GM23338 (cell line): ENCODE results near the gene HDAC5. TPM values are rescaled to one million over a fixed set of nuclear protein-coding genes. Genes with fewer than 3 reads are reported as not detected.

Experiments used
- ATAC-seq: fragments of 200-7000 bp; cut with Tn5 transposase; 3 replicates; pipeline ENCODE4 v1.9.1; 2020
- DNase-seq: peaks from one replicate; pipeline ENCODE4 v3.0.0-alpha.2; 2015; ENCODE audit warnings: low spot score
- H2AFZ ChIP-seq: fragments of 200-600 bp; sonication (generic); 2 replicates; pipeline ENCODE4 v1.8.0; 2016; ENCODE audit warnings: antibody characterized with exemption, mild to moderate bottlenecking, moderate library complexity
- H3F3A ChIP-seq: fragments of 200-600 bp; sonication (generic); replicated peaks from 2 replicates; pipeline ENCODE4 v1.8.0; 2017; ENCODE audit warnings: antibody characterized with exemption, mixed run types, low read depth
- H3K27ac ChIP-seq: fragments of 200-600 bp; sonication (generic); 2 replicates; pipeline ENCODE4 v1.6.1; 2016; ENCODE audit warnings: low read depth
- H3K27me3 ChIP-seq: fragments of 200-600 bp; sonication (generic); 2 replicates; pipeline ENCODE4 v1.8.0; 2016; ENCODE audit warnings: mild to moderate bottlenecking, mixed run types, moderate library complexity; ENCODE audit not compliant: insufficient read depth
- H3K36me3 ChIP-seq: fragments of 200-600 bp; sonication (generic); 2 replicates; pipeline ENCODE4 v1.8.0; 2016; ENCODE audit warnings: mild to moderate bottlenecking; ENCODE audit not compliant: insufficient read depth
- H3K4me1 ChIP-seq: fragments of 200-600 bp; sonication (generic); 2 replicates; pipeline ENCODE4 v1.8.0; 2016; ENCODE audit warnings: mild to moderate bottlenecking, moderate library complexity; ENCODE audit not compliant: insufficient read depth
- H3K4me2 ChIP-seq: fragments of 200-600 bp; sonication (generic); 2 replicates; pipeline ENCODE4 v1.7.1; 2017; ENCODE audit warnings: mixed run types
- H3K4me3 ChIP-seq: fragments of 200-600 bp; sonication (generic); 2 replicates; pipeline ENCODE4 v1.6.1; 2016; ENCODE audit warnings: mixed run types
- H3K79me2 ChIP-seq: fragments of 200-600 bp; sonication (generic); replicated peaks from 2 replicates; pipeline ENCODE4 v1.8.0; 2017; ENCODE audit warnings: mild to moderate bottlenecking; ENCODE audit not compliant: insufficient read depth
- H3K9me2 ChIP-seq: fragments of 200-600 bp; sonication (generic); 2 replicates; pipeline ENCODE4 v1.8.0; 2017; ENCODE audit not compliant: insufficient read depth
- H4K20me1 ChIP-seq: fragments of 200-600 bp; sonication (generic); replicated peaks from 2 replicates; pipeline ENCODE4 v1.8.0; 2017; ENCODE audit warnings: mild to moderate bottlenecking; ENCODE audit not compliant: insufficient read depth
- H3K27ac Mint-ChIP-seq: 2 replicates; pipeline ENCODE4 v1.8.0; 2020; ENCODE audit warnings: inconsistent platforms, mild to moderate bottlenecking, moderate library complexity, mixed read lengths
- H3K27me3 Mint-ChIP-seq: 3 replicates; pipeline ENCODE4 v1.8.0; 2022; ENCODE audit warnings: low read depth, mild to moderate bottlenecking, moderate library complexity, mixed read lengths, inconsistent platforms; ENCODE audit not compliant: insufficient read depth, poor library complexity
- H3K36me3 Mint-ChIP-seq: 3 replicates; pipeline ENCODE4 v1.8.0; 2021; ENCODE audit warnings: low read depth, mild to moderate bottlenecking, inconsistent platforms, moderate library complexity, mixed read lengths
- H3K4me1 Mint-ChIP-seq: 3 replicates; pipeline ENCODE4 v1.8.0; 2020; ENCODE audit warnings: mild to moderate bottlenecking, inconsistent platforms, mixed read lengths
- H3K4me3 Mint-ChIP-seq: 3 replicates; pipeline ENCODE4 v1.8.0; 2021; ENCODE audit warnings: moderate library complexity, mild to moderate bottlenecking, inconsistent platforms, mixed read lengths
- H3K9me3 Mint-ChIP-seq: 3 replicates; pipeline ENCODE4 v1.8.0; 2020; ENCODE audit warnings: moderate library complexity, mild to moderate bottlenecking, inconsistent platforms, mixed read lengths
- CTCF ChIP-seq, 2 experiments: fragments of 200-600 bp in 1 of 2; sonication (generic) in 1 of 2; conservative IDR thresholded peaks; 2 replicates each; pipeline versions ENCODE4 v1.5.1 to v1.6.1; 2016 to 2017; ENCODE audit warnings: antibody characterized with exemption in 2 of 2, low read depth in 2 of 2, mild to moderate bottlenecking in 2 of 2, moderate library complexity in 1 of 2
- ETS1 ChIP-seq: IDR thresholded peaks from 2 replicates; pipeline ENCODE4 v1.6.1; 2016; ENCODE audit warnings: antibody characterized with exemption
- EZH2phosphoT487 ChIP-seq: fragments of 200-600 bp; sonication (generic); IDR thresholded peaks from one replicate; pipeline ENCODE4 v1.8.1; 2018; ENCODE audit warnings: antibody characterized with exemption; ENCODE audit not compliant: unreplicated experiment
- JUNB ChIP-seq: IDR thresholded peaks from one replicate; pipeline ENCODE4 v1.6.1; 2016; ENCODE audit warnings: antibody characterized with exemption; ENCODE audit not compliant: unreplicated experiment
- NANOG ChIP-seq: IDR thresholded peaks from 2 replicates; pipeline ENCODE4 v1.6.1; 2016; ENCODE audit warnings: antibody characterized with exemption, borderline replicate concordance
- ZNF114 ChIP-seq: fragments of 250-450 bp; sonication (Bioruptor Pico); IDR thresholded peaks from 2 replicates; pipeline ENCODE4 v1.5.0; 2020; ENCODE audit warnings: mild to moderate bottlenecking, moderate library complexity
- ZNF462 ChIP-seq: fragments of 250-450 bp; sonication (Bioruptor Pico); IDR thresholded peaks from 2 replicates; pipeline ENCODE4 v1.5.0; 2020; ENCODE audit warnings: mild to moderate bottlenecking, moderate library complexity
- polyA plus RNA-seq: library from polyadenylated mRNA; unstranded; fragments of >200 nt; fragmentation: Nextera tagmentation; extraction: Ambion mirVana; gene quantifications from 2 replicates; pipeline ENCODE4 v1.2.1, GENCODE V29; 2016
- total RNA-seq: library from RNA; depleted of rRNA; stranded (reverse); fragments of >200 nt; shearing (Covaris generic); gene quantifications from 2 replicates; pipeline ENCODE4 v1.2.3, GENCODE V29; 2014

Gene HDAC5
- total and polyA plus RNA-seq, 2 experiments from 2014 or later: 16.9 to 71.1 TPM

GRCh38 chr17:44115585-44116415, 7.6 kb downstream of the HDAC5 start:
- Histone ChIP-seq H3K79me2 (peaks cover 27% of the 10 kb centered on the region), H2AFZ (no peak overlapping the region), H3K4me1 (peaks cover 32% of the 10 kb centered on the region), H3K4me3 (no peak overlapping the region), H3K36me3 (no peaks in the 10 kb centered on the region), H3K4me2 (no peak overlapping the region), H3F3A (peaks cover 17% of the 10 kb centered on the region; the same call in 1 of the 2 replicates), H3K27me3 (no peaks in the 10 kb centered on the region), H4K20me1 (peaks cover 20% of the 10 kb centered on the region), H3K27ac (no peak overlapping the region), H3K9me2 (no peaks in the 10 kb centered on the region)
- peak; percentile 12 for ATAC-seq
- Mint-ChIP-seq H3K27me3 (peaks cover 7% of the 10 kb centered on the region), H3K9me3 (no peaks in the 10 kb centered on the region), H3K27ac (peak overlapping the region; percentile 23; the same call in 1 of the 2 replicates), H3K4me1 (peaks cover 74% of the 10 kb centered on the region), H3K36me3 (peaks cover 3% of the 10 kb centered on the region; the same call in 1 of the 3 replicates), H3K4me3 (no peak overlapping the region)
- peak; percentile 78 to 85 for TF ChIP-seq CTCF (conservative IDR thresholded peaks at IDR 0.05; ENCODE audit: low read depth in 2 of 2)
- TF ChIP-seq NANOG: no peak
- TF ChIP-seq EZH2phosphoT487: no peak
- DNase-seq: peak; percentile 80

- Histone ChIP-seq H3K27me3 (no peaks in the 10 kb centered on the region), H4K20me1 (peaks cover 11% of the 10 kb centered on the region), H3K4me2 (no peak overlapping the region), H2AFZ (no peak overlapping the region), H3K36me3 (no peaks in the 10 kb centered on the region), H3K79me2 (peaks cover 17% of the 10 kb centered on the region), H3K4me3 (no peak overlapping the region), H3F3A (peaks cover 23% of the 10 kb centered on the region; the same call in 1 of the 2 replicates), H3K9me2 (no peaks in the 10 kb centered on the region), H3K27ac (no peak overlapping the region), H3K4me1 (peaks cover 36% of the 10 kb centered on the region)
- Mint-ChIP-seq H3K36me3 (peaks cover 3% of the 10 kb centered on the region; the same call in 1 of the 3 replicates), H3K27me3 (peaks cover 7% of the 10 kb centered on the region), H3K27ac (no peak overlapping the region), H3K4me1 (peaks cover 65% of the 10 kb centered on the region), H3K9me3 (no peaks in the 10 kb centered on the region), H3K4me3 (no peak overlapping the region)
- no peak for DNase-seq
- no peak for ATAC-seq
- no peak for TF ChIP-seq JUNB
- no peak for TF ChIP-seq ZNF114 (CRISPR knock-in tag)
- no peak for TF ChIP-seq ZNF462 (CRISPR knock-in tag)
- no peak for TF ChIP-seq ETS1
Observed at GRCh38 chr17:44113868-44114840, 9.3 kb downstream of the HDAC5 start.
